K562 (cell line): Measurements from ENCODE around the gene MAML3. TPM values are rescaled to one million over a fixed set of nuclear protein-coding genes. Genes with fewer than 3 reads are reported as not detected.

Experiments used
- ATF3 ChIP-seq, 2 experiments: fragments of 450-650 bp in 1 of 2; sonication (generic) in 1 of 2; formaldehyde crosslinking in 1 of 2; IDR thresholded peaks in 1 of 2; conservative IDR thresholded peaks in 1 of 2; 2 replicates each; pipeline versions ENCODE4 v1.6.1 to v1.8.1; 2016 to 2023; ENCODE audit warnings: mild to moderate bottlenecking in 2 of 2, moderate library complexity in 2 of 2, inconsistent platforms in 1 of 2, missing genetic modification reagents in 1 of 2
- E2F8 ChIP-seq: fragments of 450-650 bp; IDR thresholded peaks from 2 replicates; pipeline ENCODE4 v1.7.1; 2018; ENCODE audit warnings: mild to moderate bottlenecking, low read depth; ENCODE audit not compliant: partially characterized antibody
- MAFG ChIP-seq: fragments of 450-650 bp; conservative IDR thresholded peaks from 2 replicates; pipeline ENCODE4 v1.6.1; 2016; ENCODE audit warnings: missing genetic modification characterization, missing compliant biosample characterization
- NR2F6 ChIP-seq: fragments of 450-650 bp; formaldehyde crosslinking; IDR thresholded peaks from 2 replicates; pipeline ENCODE4 v1.4.0; 2020; ENCODE audit warnings: mild to moderate bottlenecking
- ZNF12 ChIP-seq: sonication (generic); formaldehyde crosslinking; IDR thresholded peaks from 2 replicates; pipeline ENCODE4 v1.4.0; 2020; ENCODE audit warnings: mild to moderate bottlenecking, missing genetic modification reagents
- ZNF318 ChIP-seq, 2 experiments: fragments of 450-650 bp; IDR thresholded peaks; 2 replicates each; pipeline ENCODE4 v1.6.1; 2016; ENCODE audit warnings: mild to moderate bottlenecking in 2 of 2, borderline replicate concordance in 1 of 2, low read depth in 1 of 2, moderate library complexity in 1 of 2
- ZNF57 ChIP-seq: fragments of 450-650 bp; formaldehyde crosslinking; IDR thresholded peaks from 2 replicates; pipeline ENCODE4 v1.4.0; 2020; ENCODE audit warnings: mild to moderate bottlenecking, moderate library complexity
- polyA plus RNA-seq, 8 experiments: library from polyadenylated mRNA; depleted of rRNA in 4 of 8; stranded (reverse) in 5 of 8; unstranded in 3 of 8; fragments of >200 nt; fragmentation: Nextera tagmentation in 2 of 8; fragmentation: Illumina TruSeq in 1 of 8; extraction: Ambion mirVana in 2 of 8; extraction: Trizol in 1 of 8; gene quantifications; 2 replicates each; pipeline versions ENCODE4 v1.2.1 to v1.2.3, GENCODE V29; 2011 to 2014; ENCODE audit warnings: inconsistent platforms in 1 of 8, missing spikeins in 1 of 8
- total RNA-seq, 7 experiments: library from RNA; depleted of rRNA in 6 of 7; stranded (reverse); fragments of >200 nt in 6 of 7; fragmentation: Illumina TruSeq in 2 of 7; extraction: Trizol in 2 of 7; gene quantifications; 2 replicates each; pipeline versions ENCODE4 v1.2.1 to v1.2.3, GENCODE V29; 2011 to 2021; ENCODE audit warnings: low replicate concordance in 1 of 7
- TF ChIP-seq, protein P1 (sequence below): fragments of 450-650 bp; IDR thresholded peaks from 2 replicates; pipeline ENCODE4 v1.6.1; 2018; ENCODE audit not compliant: partially characterized antibody

The MAML3 gene
- total and polyA plus RNA-seq, 9 of the 15 experiments (the other 6 are each of a cell fraction or from before 2014, with no cell fraction given), result 0.01 to 0.55 (median 0.25) TPM

DNA sequence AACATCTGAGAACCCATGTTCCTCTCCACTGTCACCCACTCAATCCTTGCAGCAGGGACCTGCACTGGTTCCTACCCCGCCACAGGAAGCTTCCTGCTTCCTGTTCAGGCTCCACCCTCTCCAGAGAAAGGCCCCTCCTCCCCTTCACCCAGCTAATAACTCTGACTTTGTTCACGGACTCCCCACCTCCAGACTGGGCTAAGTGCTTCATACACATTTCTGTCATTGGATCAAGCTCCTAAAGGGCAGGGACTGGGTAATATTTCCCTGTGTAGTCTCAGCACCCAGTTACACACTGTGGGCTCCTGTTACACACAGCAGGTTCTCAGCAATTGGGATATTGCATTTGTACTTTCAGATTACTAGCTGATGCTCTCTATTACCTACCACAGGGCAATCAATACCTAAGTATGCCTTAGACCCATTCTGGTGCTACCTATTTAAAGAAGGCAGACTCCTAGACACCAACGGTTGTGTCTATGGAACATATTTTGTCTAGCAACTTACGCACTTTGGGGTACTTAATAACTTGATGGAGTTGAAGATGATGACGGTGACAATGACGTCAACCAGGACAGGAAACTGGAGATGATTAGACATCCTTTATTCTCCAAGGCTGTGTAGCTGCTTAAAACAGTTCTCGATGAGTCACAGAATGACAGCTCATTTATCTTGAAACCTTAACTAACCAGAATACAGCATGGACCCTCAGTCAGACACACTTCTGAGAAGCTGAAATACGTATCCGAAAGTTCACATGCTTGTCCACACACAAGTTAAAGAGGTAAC is 58.1 kb downstream of the MAML3 start (continued):
- TF ChIP-seq ZNF318 (IDR thresholded peaks at IDR 0.05; ENCODE audit: borderline replicate concordance in 1 of 2, low read depth in 1 of 2) (no peak), MAFG (tag) (peak; percentile 35), NR2F6 (no peak), ZNF12 (no peak), ZNF57 (no peak), ATF3 (IDR thresholded peaks at IDR 0.05) (peak; percentile 89), ATF3 (CRISPR knock-in tag; conservative IDR thresholded peaks at IDR 0.05) (no peak), E2F8 (no peak)
- TF ChIP-seq, protein P1, sequence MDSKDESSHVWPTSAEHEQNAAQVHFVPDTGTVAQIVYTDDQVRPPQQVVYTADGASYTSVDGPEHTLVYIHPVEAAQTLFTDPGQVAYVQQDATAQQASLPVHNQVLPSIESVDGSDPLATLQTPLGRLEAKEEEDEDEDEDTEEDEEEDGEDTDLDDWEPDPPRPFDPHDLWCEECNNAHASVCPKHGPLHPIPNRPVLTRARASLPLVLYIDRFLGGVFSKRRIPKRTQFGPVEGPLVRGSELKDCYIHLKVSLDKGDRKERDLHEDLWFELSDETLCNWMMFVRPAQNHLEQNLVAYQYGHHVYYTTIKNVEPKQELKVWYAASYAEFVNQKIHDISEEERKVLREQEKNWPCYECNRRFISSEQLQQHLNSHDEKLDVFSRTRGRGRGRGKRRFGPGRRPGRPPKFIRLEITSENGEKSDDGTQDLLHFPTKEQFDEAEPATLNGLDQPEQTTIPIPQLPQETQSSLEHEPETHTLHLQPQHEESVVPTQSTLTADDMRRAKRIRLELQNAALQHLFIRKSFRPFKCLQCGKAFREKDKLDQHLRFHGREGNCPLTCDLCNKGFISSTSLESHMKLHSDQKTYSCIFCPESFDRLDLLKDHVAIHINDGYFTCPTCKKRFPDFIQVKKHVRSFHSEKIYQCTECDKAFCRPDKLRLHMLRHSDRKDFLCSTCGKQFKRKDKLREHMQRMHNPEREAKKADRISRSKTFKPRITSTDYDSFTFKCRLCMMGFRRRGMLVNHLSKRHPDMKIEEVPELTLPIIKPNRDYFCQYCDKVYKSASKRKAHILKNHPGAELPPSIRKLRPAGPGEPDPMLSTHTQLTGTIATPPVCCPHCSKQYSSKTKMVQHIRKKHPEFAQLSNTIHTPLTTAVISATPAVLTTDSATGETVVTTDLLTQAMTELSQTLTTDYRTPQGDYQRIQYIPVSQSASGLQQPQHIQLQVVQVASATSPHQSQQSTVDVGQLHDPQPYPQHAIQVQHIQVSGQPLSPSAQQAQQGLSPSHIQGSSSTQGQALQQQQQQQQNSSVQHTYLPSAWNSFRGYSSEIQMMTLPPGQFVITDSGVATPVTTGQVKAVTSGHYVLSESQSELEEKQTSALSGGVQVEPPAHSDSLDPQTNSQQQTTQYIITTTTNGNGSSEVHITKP, result no peak
